ENCODE measurements around the gene KCNQ2. TPM values are rescaled to one million over a fixed set of nuclear protein-coding genes. Genes with fewer than 3 reads are reported as not detected.

KCNQ2 gene
- total and polyA plus RNA-seq, 8 donors = 0.54 to 12.5 (median 1.5) TPM

DNA sequence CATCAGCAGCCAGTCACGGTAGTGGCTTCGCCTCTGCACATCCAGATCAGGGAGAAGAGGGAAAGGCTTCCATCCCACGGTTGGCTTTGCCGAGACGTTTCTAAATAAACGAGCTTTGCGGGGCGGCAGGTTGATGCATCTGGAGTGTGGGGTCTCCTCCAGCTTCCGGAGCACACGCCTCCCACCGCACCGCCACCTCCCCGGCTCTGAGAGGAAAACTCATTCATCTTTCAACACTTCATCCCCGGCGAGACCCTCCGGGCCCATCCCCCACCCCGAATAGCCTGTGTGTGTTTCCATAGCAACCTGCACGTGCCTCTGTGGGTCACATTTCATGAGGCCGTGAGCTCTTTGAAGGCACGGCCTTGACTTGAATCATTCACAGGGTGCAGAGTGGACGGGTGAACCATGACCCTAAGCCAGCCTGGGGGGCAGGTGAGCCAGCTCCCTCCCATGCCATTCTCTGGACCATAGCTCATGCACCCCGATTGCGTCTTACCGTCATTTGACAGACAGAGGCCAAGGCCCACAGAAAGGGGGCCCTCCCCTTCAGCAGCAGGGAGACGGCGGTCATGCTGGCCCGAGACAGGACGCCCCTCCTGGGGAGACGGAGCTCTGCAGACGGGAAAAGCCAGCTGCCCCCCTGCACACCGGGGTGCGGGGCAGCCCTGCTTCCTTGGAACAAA lies 95.1 kb downstream of the KCNQ2 start:
- 7 to 9% methylated on average over 32 of the region's 32 CpGs for WGBS, 2 donors
- TF ChIP-seq, protein P1, sequence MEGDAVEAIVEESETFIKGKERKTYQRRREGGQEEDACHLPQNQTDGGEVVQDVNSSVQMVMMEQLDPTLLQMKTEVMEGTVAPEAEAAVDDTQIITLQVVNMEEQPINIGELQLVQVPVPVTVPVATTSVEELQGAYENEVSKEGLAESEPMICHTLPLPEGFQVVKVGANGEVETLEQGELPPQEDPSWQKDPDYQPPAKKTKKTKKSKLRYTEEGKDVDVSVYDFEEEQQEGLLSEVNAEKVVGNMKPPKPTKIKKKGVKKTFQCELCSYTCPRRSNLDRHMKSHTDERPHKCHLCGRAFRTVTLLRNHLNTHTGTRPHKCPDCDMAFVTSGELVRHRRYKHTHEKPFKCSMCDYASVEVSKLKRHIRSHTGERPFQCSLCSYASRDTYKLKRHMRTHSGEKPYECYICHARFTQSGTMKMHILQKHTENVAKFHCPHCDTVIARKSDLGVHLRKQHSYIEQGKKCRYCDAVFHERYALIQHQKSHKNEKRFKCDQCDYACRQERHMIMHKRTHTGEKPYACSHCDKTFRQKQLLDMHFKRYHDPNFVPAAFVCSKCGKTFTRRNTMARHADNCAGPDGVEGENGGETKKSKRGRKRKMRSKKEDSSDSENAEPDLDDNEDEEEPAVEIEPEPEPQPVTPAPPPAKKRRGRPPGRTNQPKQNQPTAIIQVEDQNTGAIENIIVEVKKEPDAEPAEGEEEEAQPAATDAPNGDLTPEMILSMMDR (IDR thresholded peaks at IDR 0.05) = no peak
- no peak overlapping the region for H3K4me3 ChIP-seq
- peaks cover 0 to 8% (median 2%) of the 10 kb centered on the region in 4 donors for H3K27me3 ChIP-seq
- no peaks in the 10 kb centered on the region for H3K36me3 ChIP-seq
- no peaks in the 10 kb centered on the region for H3K4me1 ChIP-seq
- DNase-seq (peak in 1 of 6 donors; percentile 47), FAIRE-seq (no peak), ATAC-seq (no peak)
- H3K27ac ChIP-seq = no peak overlapping the region
- intact Hi-C loops (cut with DNase I) = no loop called here
- H3K9me3 ChIP-seq = no peaks in the 10 kb centered on the region

DNA sequence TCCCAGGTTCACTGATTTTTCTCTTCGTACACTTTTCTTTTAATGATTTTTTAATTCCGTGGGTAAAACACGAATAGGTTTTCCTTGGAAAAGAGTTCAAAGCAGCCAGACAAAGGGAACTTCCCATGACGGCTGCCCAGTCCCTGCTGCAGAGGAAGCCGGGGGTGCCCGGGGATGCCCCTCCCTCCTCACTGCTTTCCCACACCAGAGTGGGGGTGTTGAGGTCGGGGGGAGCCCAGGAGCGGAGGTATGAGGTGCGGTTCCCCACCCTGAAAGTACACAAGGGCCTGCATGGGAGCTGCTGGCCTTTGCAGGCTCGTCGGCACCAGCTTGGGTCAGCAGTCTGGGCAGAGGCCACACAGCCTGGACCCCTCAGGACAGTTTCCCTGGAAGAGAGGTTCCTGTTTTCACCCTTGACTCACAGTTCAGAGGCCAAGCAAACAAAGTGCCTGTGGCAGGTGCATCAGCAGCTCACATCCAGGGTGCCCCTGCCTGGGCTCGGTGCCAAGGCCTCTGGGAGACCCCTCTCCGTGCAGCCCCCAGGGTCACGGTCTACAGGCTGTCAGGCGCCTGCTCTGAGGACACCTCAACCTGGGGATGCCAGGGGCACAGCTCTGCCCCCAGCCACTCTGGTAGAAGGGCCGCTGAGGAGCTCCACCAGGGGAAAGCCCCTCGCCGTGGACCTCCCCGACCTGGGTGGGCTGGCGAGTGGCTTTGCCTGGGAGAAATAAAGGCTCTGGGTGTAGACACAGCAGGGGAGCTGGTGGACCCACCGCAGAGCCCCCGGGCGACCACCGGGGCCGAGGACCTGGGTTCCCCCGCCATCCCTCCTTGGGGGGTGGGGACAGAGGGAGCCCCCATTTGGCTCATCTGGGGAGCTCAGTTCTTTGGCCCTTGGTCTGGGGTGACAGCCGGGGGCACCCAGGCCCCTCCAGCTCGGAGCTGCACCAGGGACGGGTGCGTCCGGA lies 95.9 kb downstream of the KCNQ2 start:
- DNase-seq (peak in 1 of 6 donors; percentile 72), ATAC-seq (no peak), FAIRE-seq (no peak)
- no peaks in the 10 kb centered on the region for H3K36me3 ChIP-seq
- TF ChIP-seq, protein P1 (IDR thresholded peaks at IDR 0.05) = no peak
- intact Hi-C loops (cut with DNase I) = no loop called here
- no peak overlapping the region for H3K4me3 ChIP-seq
- peaks cover 0 to 4% (median under 1%) of the 10 kb centered on the region in 4 donors for H3K27me3 ChIP-seq
- H3K9me3 ChIP-seq = no peaks in the 10 kb centered on the region
- H3K27ac ChIP-seq = no peak overlapping the region
- no peaks in the 10 kb centered on the region for H3K4me1 ChIP-seq
- WGBS, 2 donors = 30 to 33% methylated on average over 29 to 31 of the region's 31 CpGs

- Histone ChIP-seq H3K4me3 (no peak overlapping the region), H3K36me3 (no peaks in the 10 kb centered on the region), H3K4me1 (no peaks in the 10 kb centered on the region), H3K27me3 (no peaks in the 10 kb centered on the region), H3K27ac (no peak overlapping the region), H3K9me3 (no peaks in the 10 kb centered on the region)
- FAIRE-seq = no peak
- intact Hi-C loops (cut with DNase I) = no loop called here
- TF ChIP-seq, protein P1 (IDR thresholded peaks at IDR 0.05) = no peak
- DNase-seq = peak in 1 of 6 donors; percentile 21
- WGBS, 2 donors = 39 to 56% methylated on average over 3 of the region's 3 CpGs
- ATAC-seq = no peak
Observed at GRCh38 chr20:63375438-63375837, 97.0 kb downstream of the KCNQ2 start.

DNA sequence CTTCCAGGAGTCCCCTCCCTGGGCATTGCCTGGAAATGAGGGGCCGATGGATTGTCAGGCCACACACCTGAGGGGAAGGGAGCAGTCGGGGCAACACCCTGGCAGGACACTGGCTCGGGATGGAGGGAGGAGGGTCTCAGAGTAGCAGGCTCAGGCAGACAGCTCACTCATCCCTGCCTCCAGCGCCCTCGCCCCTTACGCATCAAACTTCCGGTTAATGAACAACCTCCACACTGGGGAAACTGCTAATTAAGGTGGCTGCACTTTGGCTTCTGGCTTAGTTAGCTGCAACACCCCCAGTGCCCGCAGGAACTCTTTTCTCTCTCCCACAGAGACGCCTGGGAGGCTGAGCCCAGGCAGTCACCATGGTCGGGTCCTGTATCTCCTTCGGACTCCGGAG lies 98.0 kb downstream of the KCNQ2 start:
- WGBS, 2 donors = 12 to 13% methylated on average over 12 of the region's 12 CpGs
- Histone ChIP-seq H3K27ac (no peak overlapping the region), H3K9me3 (no peaks in the 10 kb centered on the region)

More for the DNA sequence above, 98.0 kb downstream of the KCNQ2 start:
- DNase-seq (peak in 1 of 6 donors; percentile 23), ATAC-seq (no peak), FAIRE-seq (no peak)
- no peaks in the 10 kb centered on the region for H3K4me1 ChIP-seq
- intact Hi-C loops (cut with DNase I) = no loop called here
- H3K36me3 ChIP-seq = no peaks in the 10 kb centered on the region
- H3K27me3 ChIP-seq = no peaks in the 10 kb centered on the region
- no peak overlapping the region for H3K4me3 ChIP-seq
- TF ChIP-seq, protein P1 (IDR thresholded peaks at IDR 0.05) = no peak
